Thoracic aorta (tissue), 2 donors: ENCODE measurements around the gene OMP. TPM values are rescaled to one million over a fixed set of nuclear protein-coding genes. Genes with fewer than 3 reads are reported as not detected.

ENCODE experiments used
- ATAC-seq: fragments of 150-250 bp; one replicate; pipeline ENCODE4 v1.8.0; 2017; ENCODE audit warnings: low read depth; ENCODE audit not compliant: insufficient number of reproducible peaks, low FRiP score
- DNase-seq: peaks from one replicate; pipeline ENCODE4 v3.0.0-alpha.2; 2020; ENCODE audit warnings: low spot score
- H3K27ac ChIP-seq, 2 donors: fragments of 200-600 bp; sonication (generic); 1 replicate in 1 of 2; 2 replicates in 1 of 2; pipeline ENCODE4 v1.5.1; 2016; ENCODE audit warnings: mild to moderate bottlenecking in 2 of 2, moderate library complexity in 2 of 2
- H3K27me3 ChIP-seq: fragments of 200-600 bp; sonication (generic); replicated peaks from 2 replicates; pipeline ENCODE4 v1.6.0; 2016; ENCODE audit warnings: mild to moderate bottlenecking; ENCODE audit not compliant: insufficient read depth
- H3K36me3 ChIP-seq: fragments of 200-600 bp; sonication (generic); one replicate; pipeline ENCODE4 v1.5.1; 2016
- H3K4me1 ChIP-seq, 2 donors: fragments of 200-600 bp; sonication (generic); 1 replicate in 1 of 2; 2 replicates in 1 of 2; pipeline versions ENCODE4 v1.5.1 to v1.6.0; 2016; ENCODE audit warnings: low read depth in 2 of 2, mild to moderate bottlenecking in 1 of 2; ENCODE audit not compliant: control insufficient read depth in 1 of 2
- H3K4me3 ChIP-seq: fragments of 200-600 bp; sonication (generic); 2 replicates; pipeline ENCODE4 v1.5.1; 2016; ENCODE audit warnings: mild to moderate bottlenecking
- H3K9me3 ChIP-seq: fragments of 200-600 bp; sonication (generic); 2 replicates; pipeline ENCODE4 v1.5.1; 2016
- CTCF ChIP-seq: fragments of 200-600 bp; sonication (generic); IDR thresholded peaks from one replicate; pipeline ENCODE4 v1.5.1; 2019; ENCODE audit warnings: antibody characterized with exemption
- total RNA-seq, 2 donors: library from RNA; depleted of rRNA; stranded (reverse); fragments of >200 nt; gene quantifications; one replicate each; pipeline versions ENCODE4 v1.1.0 to v1.2.3, GENCODE V29; 2016

The OMP gene
- total RNA-seq, 2 donors from 2014 or later = not detected

DNA sequence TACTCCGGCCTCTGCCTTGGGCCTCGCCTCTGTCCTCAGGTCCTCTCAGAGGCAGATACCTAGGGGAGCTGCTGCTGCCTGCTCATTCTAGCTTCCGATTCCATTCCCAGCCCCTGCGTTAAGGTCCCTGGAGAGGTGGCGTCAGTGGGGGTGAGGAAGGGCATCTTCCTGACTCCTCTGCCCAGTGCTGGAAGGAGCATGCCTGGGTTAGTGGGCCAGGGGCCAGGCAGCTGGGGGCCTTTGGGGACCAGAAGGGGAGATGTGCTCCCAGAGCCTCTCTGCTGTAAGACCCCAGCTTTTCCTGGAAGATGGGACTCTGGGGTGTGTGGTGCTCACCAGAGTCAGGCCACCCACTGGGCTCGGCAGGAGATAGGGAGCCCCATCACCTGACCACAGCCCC, 21.8 kb downstream of the OMP start:
- H3K36me3 ChIP-seq = peaks cover 10% of the 10 kb centered on the region

GRCh38 chr11:77125191-77125590, 22.6 kb downstream of the OMP start:
- ATAC-seq = no peak
- peaks cover 9% of the 10 kb centered on the region for H3K36me3 ChIP-seq
- no peak overlapping the region for H3K27ac ChIP-seq
- no peak for TF ChIP-seq CTCF
- H3K9me3 ChIP-seq = no peaks in the 10 kb centered on the region
- no peak for DNase-seq
- H3K27me3 ChIP-seq = no peaks in the 10 kb centered on the region
- H3K4me3 ChIP-seq = no peak overlapping the region
- H3K4me1 ChIP-seq = peaks cover 8 to 20% of the 10 kb centered on the region in 2 donors

More for the DNA sequence above, 21.8 kb downstream of the OMP start:
- DNase-seq (no peak), ATAC-seq (no peak)
- no peak overlapping the region for H3K4me3 ChIP-seq
- peaks cover 8 to 19% of the 10 kb centered on the region in 2 donors for H3K4me1 ChIP-seq
- H3K9me3 ChIP-seq = no peaks in the 10 kb centered on the region
- no peaks in the 10 kb centered on the region for H3K27me3 ChIP-seq
- no peak for TF ChIP-seq CTCF
- H3K27ac ChIP-seq = no peak overlapping the region

- no peaks in the 10 kb centered on the region for H3K9me3 ChIP-seq
- no peak overlapping the region for H3K4me3 ChIP-seq
- TF ChIP-seq CTCF = no peak
- peaks cover 10 to 25% of the 10 kb centered on the region in 2 donors for H3K4me1 ChIP-seq
- no peak for DNase-seq
- H3K27me3 ChIP-seq = no peaks in the 10 kb centered on the region
- no peak for ATAC-seq
- no peak overlapping the region for H3K27ac ChIP-seq
- peaks cover 4% of the 10 kb centered on the region for H3K36me3 ChIP-seq
Measured at GRCh38 chr11:77125695-77126094, 23.1 kb downstream of the OMP start.

DNA sequence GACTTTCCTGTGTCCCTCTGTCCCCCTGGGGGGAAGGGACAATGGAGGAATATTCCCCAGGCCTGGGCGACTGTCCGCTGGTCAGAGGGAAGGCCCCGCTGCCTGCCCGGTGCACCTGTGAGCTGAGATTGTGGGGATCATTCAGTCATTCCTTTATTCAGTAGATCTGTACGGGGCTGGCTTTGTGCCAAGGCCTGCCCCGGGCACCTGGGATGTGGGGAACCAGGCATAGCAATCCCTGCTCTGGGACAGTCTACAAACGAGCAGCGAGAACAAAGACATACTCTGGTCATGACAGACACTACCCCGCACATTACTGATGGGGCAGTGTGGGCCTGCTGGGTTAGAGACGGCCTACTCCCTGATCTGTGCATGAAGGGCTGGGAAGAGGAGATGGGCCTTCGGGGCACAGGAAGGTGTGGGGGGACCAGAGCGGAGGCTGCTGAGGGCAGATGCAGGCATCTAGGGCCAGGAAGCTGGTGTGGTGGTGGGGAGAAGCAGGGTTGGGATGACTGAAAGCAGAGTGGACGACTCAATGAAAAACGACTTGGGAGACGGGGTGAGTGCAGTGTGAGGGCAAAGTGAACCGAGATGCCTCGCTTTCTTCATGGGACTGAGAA, 23.6 kb downstream of the OMP start:
- Histone ChIP-seq H3K27ac (no peak overlapping the region), H3K9me3 (no peaks in the 10 kb centered on the region), H3K4me1 (peaks cover 15 to 31% of the 10 kb centered on the region in 2 donors), H3K36me3 (peaks cover 3% of the 10 kb centered on the region), H3K27me3 (no peaks in the 10 kb centered on the region), H3K4me3 (no peak overlapping the region)
- DNase-seq (no peak), ATAC-seq (no peak)
- no peak for TF ChIP-seq CTCF

DNA sequence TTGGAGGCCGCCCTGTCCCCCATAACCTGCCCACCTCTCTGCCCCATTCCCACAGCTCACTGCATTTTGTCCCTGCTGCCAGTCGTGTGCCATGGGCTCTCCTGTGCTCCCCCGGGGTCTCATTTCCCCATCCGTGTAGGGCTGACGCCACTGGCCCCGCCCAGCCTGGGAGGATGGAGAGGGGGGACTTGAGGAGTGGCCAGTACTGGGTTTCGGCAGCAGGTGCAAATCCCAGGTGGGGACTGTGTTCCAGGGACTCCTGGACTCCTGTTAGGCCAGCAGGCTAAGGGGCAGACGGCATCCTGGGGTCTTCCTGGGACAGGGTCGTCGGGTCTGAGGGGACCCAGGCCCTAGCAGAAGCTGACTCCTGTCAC, 24.2 kb downstream of the OMP start:
- TF ChIP-seq CTCF = no peak
- Histone ChIP-seq H3K4me3 (peak overlapping the region; percentile 76), H3K27ac (no peak overlapping the region), H3K4me1 (peaks cover 18 to 37% of the 10 kb centered on the region in 2 donors), H3K9me3 (no peaks in the 10 kb centered on the region), H3K27me3 (no peaks in the 10 kb centered on the region), H3K36me3 (peaks cover 2% of the 10 kb centered on the region)
- DNase-seq (no peak), ATAC-seq (no peak)
